SU-DHL-6 (cell line): ENCODE data around the gene AMMECR1L.
A peak's percentile ranks its signal among the peaks of the same experiment; 100 is the strongest.

Experiments
- H2AFZ ChIP-seq: fragments of 200-600 bp; sonication (generic); 2 replicates; pipeline ENCODE4 v1.6.1; 2014; ENCODE audit warnings: low read depth, mild to moderate bottlenecking, moderate library complexity, mixed read lengths, antibody characterized with exemption, low read length; ENCODE audit not compliant: severe bottlenecking
- H3F3A ChIP-seq: fragments of 200-600 bp; shearing (Covaris generic); 2 replicates; pipeline ENCODE4 v1.6.0; 2016; ENCODE audit warnings: antibody characterized with exemption, mild to moderate bottlenecking; ENCODE audit not compliant: insufficient read depth
- H3K27ac ChIP-seq: fragments of 200-600 bp; sonication (generic); 2 replicates; pipeline ENCODE4 v1.5.1; 2016; ENCODE audit warnings: low read depth, mild to moderate bottlenecking, low read length, moderate library complexity, mixed read lengths
- H3K27me3 ChIP-seq: fragments of 200-600 bp; sonication (generic), shearing (Covaris generic); 2 replicates; pipeline ENCODE4 v1.6.0; 2014; ENCODE audit warnings: mild to moderate bottlenecking, low read length
- H3K36me3 ChIP-seq: fragments of 200-600 bp; sonication (generic); 2 replicates; pipeline ENCODE4 v1.6.1; 2014; ENCODE audit warnings: mild to moderate bottlenecking, low read length, mixed read lengths
- H3K4me2 ChIP-seq: fragments of 300-600, 200-600 bp; shearing (Covaris generic), sonication (generic); 2 replicates; pipeline ENCODE4 v1.6.0; 2014; ENCODE audit warnings: low read length, low read depth, mild to moderate bottlenecking; ENCODE audit not compliant: poor library complexity, severe bottlenecking
- H3K4me3 ChIP-seq: fragments of 200-600 bp; sonication (generic); 2 replicates; pipeline ENCODE4 v1.5.1; 2014; ENCODE audit warnings: antibody characterized with exemption, low read length, mild to moderate bottlenecking, mixed read lengths; ENCODE audit not compliant: insufficient read depth, poor library complexity, severe bottlenecking
- H3K79me2 ChIP-seq: fragments of 200-600 bp; sonication (generic); 2 replicates; pipeline ENCODE4 v1.6.1; 2014; ENCODE audit warnings: mild to moderate bottlenecking, low read length, moderate library complexity; ENCODE audit not compliant: insufficient read depth
- H3K9ac ChIP-seq: fragments of 200-600 bp; sonication (generic); 2 replicates; pipeline ENCODE4 v1.7.0; 2014; ENCODE audit warnings: mild to moderate bottlenecking, low read length
- H3K9me2 ChIP-seq: fragments of 200-600 bp; sonication (generic); replicated peaks from 2 replicates; pipeline ENCODE4 v1.6.1; 2014; ENCODE audit warnings: low read length; ENCODE audit not compliant: insufficient read depth
- H3K9me3 ChIP-seq: fragments of 200-600 bp; sonication (generic); 2 replicates; pipeline ENCODE4 v1.6.1; 2014; ENCODE audit warnings: low read length, mixed read lengths; ENCODE audit not compliant: insufficient read depth
- H4K20me1 ChIP-seq: fragments of 200-600 bp; sonication (generic); 2 replicates; pipeline ENCODE4 v1.6.1; 2014; ENCODE audit warnings: low read depth, mild to moderate bottlenecking, antibody characterized with exemption, low read length, moderate library complexity, mixed read lengths
- EZH2phosphoT487 ChIP-seq: fragments of 200-600 bp; sonication (generic), shearing (Covaris generic); conservative IDR thresholded peaks from 2 replicates; pipeline ENCODE4 v1.6.1; 2018; ENCODE audit warnings: mild to moderate bottlenecking, antibody characterized with exemption, low read length, moderate library complexity, mixed read lengths
- TF ChIP-seq, protein P1 (sequence below): fragments of 200-600 bp; sonication (generic); IDR thresholded peaks from one replicate; pipeline ENCODE4 v1.5.1; 2017; ENCODE audit warnings: antibody characterized with exemption, mild to moderate bottlenecking, low read length, moderate library complexity; ENCODE audit not compliant: insufficient read depth, poor library complexity, severe bottlenecking

Gene AMMECR1L

DNA sequence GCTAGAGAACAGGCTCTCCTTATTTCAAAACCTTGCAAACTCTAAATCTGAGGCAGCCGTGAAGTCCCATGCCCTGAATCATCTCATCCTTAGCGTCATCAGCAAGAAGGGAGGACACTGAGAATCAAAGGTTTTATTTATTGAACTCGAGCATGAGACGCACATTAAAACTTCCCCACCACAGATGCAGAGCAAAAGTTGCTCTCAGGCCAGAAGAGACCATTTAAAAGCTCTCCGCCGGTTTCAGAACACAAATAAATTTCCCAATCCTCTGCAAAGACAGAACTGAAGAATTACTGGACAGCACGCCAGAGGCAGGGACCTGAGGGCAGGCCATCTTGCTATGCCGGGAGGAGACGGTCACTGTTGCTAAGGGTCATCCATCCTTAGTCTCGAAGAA, 1.3 kb downstream of the AMMECR1L start:
- no peak for TF ChIP-seq EZH2phosphoT487
- TF ChIP-seq, protein P1, sequence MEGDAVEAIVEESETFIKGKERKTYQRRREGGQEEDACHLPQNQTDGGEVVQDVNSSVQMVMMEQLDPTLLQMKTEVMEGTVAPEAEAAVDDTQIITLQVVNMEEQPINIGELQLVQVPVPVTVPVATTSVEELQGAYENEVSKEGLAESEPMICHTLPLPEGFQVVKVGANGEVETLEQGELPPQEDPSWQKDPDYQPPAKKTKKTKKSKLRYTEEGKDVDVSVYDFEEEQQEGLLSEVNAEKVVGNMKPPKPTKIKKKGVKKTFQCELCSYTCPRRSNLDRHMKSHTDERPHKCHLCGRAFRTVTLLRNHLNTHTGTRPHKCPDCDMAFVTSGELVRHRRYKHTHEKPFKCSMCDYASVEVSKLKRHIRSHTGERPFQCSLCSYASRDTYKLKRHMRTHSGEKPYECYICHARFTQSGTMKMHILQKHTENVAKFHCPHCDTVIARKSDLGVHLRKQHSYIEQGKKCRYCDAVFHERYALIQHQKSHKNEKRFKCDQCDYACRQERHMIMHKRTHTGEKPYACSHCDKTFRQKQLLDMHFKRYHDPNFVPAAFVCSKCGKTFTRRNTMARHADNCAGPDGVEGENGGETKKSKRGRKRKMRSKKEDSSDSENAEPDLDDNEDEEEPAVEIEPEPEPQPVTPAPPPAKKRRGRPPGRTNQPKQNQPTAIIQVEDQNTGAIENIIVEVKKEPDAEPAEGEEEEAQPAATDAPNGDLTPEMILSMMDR: no peak
- H3K9me2 ChIP-seq: no peaks in the 10 kb centered on the region
- H4K20me1 ChIP-seq: no peaks in the 10 kb centered on the region
- H3K9ac ChIP-seq: peak overlapping the region; percentile 60
- no peaks in the 10 kb centered on the region; the same call in 1 of the 2 replicates for H3F3A ChIP-seq
- H3K4me3 ChIP-seq: peak overlapping the region; percentile 52
- H3K27ac ChIP-seq: no peak overlapping the region; the same call in 1 of the 2 replicates
- H3K9me3 ChIP-seq: no peaks in the 10 kb centered on the region
- peaks cover 9% of the 10 kb centered on the region; the same call in 1 of the 2 replicates for H3K36me3 ChIP-seq
- H3K79me2 ChIP-seq: peaks cover 53% of the 10 kb centered on the region
- H2AFZ ChIP-seq: no peak overlapping the region
- peak overlapping the region; percentile 71 for H3K4me2 ChIP-seq
- H3K27me3 ChIP-seq: no peaks in the 10 kb centered on the region

GRCh38 chr2:127879899-127880298, 5.9 kb downstream of the AMMECR1L start:
- Histone ChIP-seq H3K9me3 (no peaks in the 10 kb centered on the region), H3K79me2 (peaks cover 81% of the 10 kb centered on the region), H3K27ac (no peak overlapping the region), H3K36me3 (peaks cover 9% of the 10 kb centered on the region; the same call in 1 of the 2 replicates), H3K27me3 (no peaks in the 10 kb centered on the region), H2AFZ (no peak overlapping the region), H3K4me2 (no peak overlapping the region), H3K9ac (no peak overlapping the region), H3K4me3 (no peak overlapping the region), H3F3A (no peaks in the 10 kb centered on the region; the same call in 1 of the 2 replicates), H3K9me2 (no peaks in the 10 kb centered on the region), H4K20me1 (no peaks in the 10 kb centered on the region)
- TF ChIP-seq, protein P1: no peak
- TF ChIP-seq EZH2phosphoT487: no peak

DNA sequence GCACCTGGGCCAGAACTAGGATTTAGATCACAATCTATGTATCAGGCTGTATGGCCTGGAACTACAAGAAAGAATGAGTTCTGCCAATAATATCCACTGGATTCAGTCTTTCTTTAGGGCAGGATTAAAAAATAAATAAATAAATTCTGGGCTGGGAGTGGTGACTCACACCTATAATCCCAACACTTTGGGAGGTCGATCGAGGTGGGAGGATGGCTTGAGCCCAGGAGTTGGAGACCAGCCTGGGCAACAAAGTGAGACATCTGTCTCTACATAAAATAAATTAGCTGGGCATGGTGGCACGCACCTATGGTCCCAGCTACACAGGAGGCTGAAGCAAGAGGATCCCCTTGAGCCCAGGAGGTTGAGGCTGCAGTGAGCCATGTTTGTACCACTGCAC, 8.1 kb downstream of the AMMECR1L start:
- Histone ChIP-seq H3K9me3 (no peaks in the 10 kb centered on the region), H3K27ac (no peak overlapping the region), H3K27me3 (no peaks in the 10 kb centered on the region), H3K9ac (no peak overlapping the region), H3K4me2 (no peak overlapping the region), H3K79me2 (peaks cover 81% of the 10 kb centered on the region), H2AFZ (no peak overlapping the region), H3K4me3 (no peak overlapping the region), H3F3A (no peaks in the 10 kb centered on the region; the same call in 1 of the 2 replicates), H4K20me1 (no peaks in the 10 kb centered on the region), H3K36me3 (peaks cover 4% of the 10 kb centered on the region; the same call in 1 of the 2 replicates), H3K9me2 (no peaks in the 10 kb centered on the region)
- TF ChIP-seq, protein P1: no peak
- no peak for TF ChIP-seq EZH2phosphoT487
